SU-DHL-6 (cell line): ENCODE data around the gene DVL1.

Experiments used
- EZH2phosphoT487 ChIP-seq: fragments of 200-600 bp; sonication (generic), shearing (Covaris generic); conservative IDR thresholded peaks from 2 replicates; pipeline ENCODE4 v1.6.1; 2018; ENCODE audit warnings: mild to moderate bottlenecking, antibody characterized with exemption, low read length, moderate library complexity, mixed read lengths
- TF ChIP-seq, protein P1 (sequence below): fragments of 200-600 bp; sonication (generic); IDR thresholded peaks from one replicate; pipeline ENCODE4 v1.5.1; 2017; ENCODE audit warnings: antibody characterized with exemption, mild to moderate bottlenecking, low read length, moderate library complexity; ENCODE audit not compliant: insufficient read depth, poor library complexity, severe bottlenecking

DNA sequence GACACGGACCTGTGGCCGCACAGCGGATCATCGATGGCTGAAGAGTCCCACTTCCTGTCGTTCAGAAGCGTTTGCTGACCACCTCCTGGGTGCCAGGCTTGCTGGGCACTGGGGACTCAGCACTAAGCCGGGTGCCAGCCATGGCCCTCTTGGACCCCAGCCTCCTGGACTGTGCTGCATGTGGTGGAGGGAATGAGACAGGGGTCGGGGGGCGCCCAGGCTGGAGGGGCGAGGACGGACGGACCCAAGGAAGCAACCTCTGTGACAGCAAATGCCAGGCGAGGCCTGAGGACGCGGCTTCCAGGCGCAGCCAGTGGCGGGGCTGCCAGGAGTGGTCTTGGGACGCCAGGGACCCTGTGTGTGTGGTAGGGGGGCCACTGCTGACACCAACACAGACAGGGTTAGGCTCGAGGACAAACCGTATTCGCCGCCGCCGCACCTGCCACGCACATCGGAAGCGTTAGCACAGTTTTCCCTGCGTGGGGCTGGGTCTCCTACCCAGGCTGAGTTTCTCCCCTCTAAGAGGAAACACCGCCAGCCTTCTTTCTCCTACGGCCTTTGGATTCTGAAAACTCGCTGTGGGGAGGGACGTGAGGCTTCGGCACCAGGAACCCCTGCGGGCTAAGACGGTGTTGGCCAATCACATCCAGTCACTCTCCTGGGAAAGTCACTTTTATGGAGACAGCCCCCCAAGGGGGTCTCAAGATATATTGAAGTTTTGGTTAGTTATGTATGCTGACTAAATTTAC is 12.2 kb upstream of the DVL1 start:
- TF ChIP-seq, protein P1, sequence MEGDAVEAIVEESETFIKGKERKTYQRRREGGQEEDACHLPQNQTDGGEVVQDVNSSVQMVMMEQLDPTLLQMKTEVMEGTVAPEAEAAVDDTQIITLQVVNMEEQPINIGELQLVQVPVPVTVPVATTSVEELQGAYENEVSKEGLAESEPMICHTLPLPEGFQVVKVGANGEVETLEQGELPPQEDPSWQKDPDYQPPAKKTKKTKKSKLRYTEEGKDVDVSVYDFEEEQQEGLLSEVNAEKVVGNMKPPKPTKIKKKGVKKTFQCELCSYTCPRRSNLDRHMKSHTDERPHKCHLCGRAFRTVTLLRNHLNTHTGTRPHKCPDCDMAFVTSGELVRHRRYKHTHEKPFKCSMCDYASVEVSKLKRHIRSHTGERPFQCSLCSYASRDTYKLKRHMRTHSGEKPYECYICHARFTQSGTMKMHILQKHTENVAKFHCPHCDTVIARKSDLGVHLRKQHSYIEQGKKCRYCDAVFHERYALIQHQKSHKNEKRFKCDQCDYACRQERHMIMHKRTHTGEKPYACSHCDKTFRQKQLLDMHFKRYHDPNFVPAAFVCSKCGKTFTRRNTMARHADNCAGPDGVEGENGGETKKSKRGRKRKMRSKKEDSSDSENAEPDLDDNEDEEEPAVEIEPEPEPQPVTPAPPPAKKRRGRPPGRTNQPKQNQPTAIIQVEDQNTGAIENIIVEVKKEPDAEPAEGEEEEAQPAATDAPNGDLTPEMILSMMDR: no peak
- no peak for TF ChIP-seq EZH2phosphoT487
